HCT116 (cell line): ENCODE measurements around the gene SERPINB13. TPM values are rescaled to one million over a fixed set of nuclear protein-coding genes. Genes with fewer than 3 reads are reported as not detected.

ENCODE experiments used
- ATAC-seq: fragments of 200-7000 bp; cut with Tn5 transposase; 2 replicates; pipeline ENCODE4 v1.9.1; 2020; ENCODE audit warnings: mild to moderate bottlenecking, moderate library complexity
- BruUV-seq: library from RNA; stranded (reverse); fragments of 400-500 nt; replicated peaks from 2 replicates; lab custom pipeline; 2021; lab: Mats Ljungman, UMichigan
- CTCF ChIA-PET: fragments of 300-600 bp; sonication (Branson Sonifier 250); formaldehyde crosslinking; loops from one replicate; lab custom pipeline; 2021; ENCODE audit warnings: antibody characterized with exemption; lab: Charles Lee
- POLR2A ChIA-PET: fragments of 300-600, 350-600 bp; sonication (Branson Sonifier 250); formaldehyde crosslinking; loops from one replicate; lab custom pipeline; 2021; ENCODE audit warnings: antibody characterized with exemption; lab: Charles Lee
- RAD21 ChIA-PET, 2 experiments: fragments of 300-600 bp; sonication (Branson Sonifier 250); formaldehyde crosslinking; loops; one replicate each; lab custom pipeline; 2023; ENCODE audit warnings: low total read pairs in 2 of 2; ENCODE audit not compliant: uncharacterized antibody in 2 of 2, unreplicated experiment in 2 of 2, low non-redundant PET in 1 of 2; lab: Charles Lee
- DNase-seq: peaks from one replicate; pipeline ENCODE4 v3.0.0-alpha.2; 2010; ENCODE audit warnings: low read depth, low spot score
- H2AFZ ChIP-seq: fragments of 200-600 bp; shearing (Covaris generic), sonication (generic); 2 replicates; pipeline ENCODE4 v1.6.1; 2017; ENCODE audit warnings: low read depth, mixed run types, mixed read lengths, antibody characterized with exemption, low read length; ENCODE audit not compliant: poor library complexity, severe bottlenecking
- H3K27ac ChIP-seq: 2 replicates; pipeline ENCODE4 v1.5.1; 2012; ENCODE audit warnings: low read depth, low read length
- H3K27me3 ChIP-seq: fragments of 200-600 bp; sonication (generic); 2 replicates; pipeline ENCODE4 v1.6.1; 2016; ENCODE audit warnings: mixed run types, low read length, mixed read lengths; ENCODE audit not compliant: insufficient read depth
- H3K36me3 ChIP-seq, 2 experiments: fragments of 200-500 bp in 1 of 2; fragments of 200-600 bp in 1 of 2; sonication (Bioruptor generic) in 1 of 2; sonication (generic) in 1 of 2; 2 replicates each; pipeline versions ENCODE4 v1.5.1 to v1.6.1; 2014 to 2016; ENCODE audit warnings: low read length in 2 of 2, inconsistent platforms in 1 of 2, mixed read lengths in 1 of 2, mixed run types in 1 of 2; ENCODE audit not compliant: insufficient read depth in 2 of 2, control insufficient read depth in 1 of 2
- H3K4me1 ChIP-seq, 2 experiments: fragments of 200-600 bp in 1 of 2; sonication (generic) in 1 of 2; 2 replicates each; pipeline versions ENCODE4 v1.5.1 to v1.6.1; 2012 to 2017; ENCODE audit warnings: low read length in 2 of 2, inconsistent platforms in 1 of 2, mild to moderate bottlenecking in 1 of 2, mixed read lengths in 1 of 2, mixed run types in 1 of 2, moderate library complexity in 1 of 2; ENCODE audit not compliant: insufficient read depth in 2 of 2, control insufficient read depth in 1 of 2
- H3K4me2 ChIP-seq: fragments of 200-600 bp; sonication (generic); 2 replicates; pipeline ENCODE4 v1.6.1; 2017; ENCODE audit warnings: mixed run types, low read length, mixed read lengths
- H3K4me3 ChIP-seq, 2 experiments: fragments of 200-600 bp in 1 of 2; sonication (generic) in 1 of 2; replicated peaks in 1 of 2; 2 replicates each; pipeline ENCODE4 v1.5.1; 2011 to 2016; ENCODE audit warnings: low read length in 2 of 2, control low read depth in 1 of 2, low read depth in 1 of 2, mild to moderate bottlenecking in 1 of 2, mixed read lengths in 1 of 2, mixed run types in 1 of 2
- H3K79me2 ChIP-seq: fragments of 200-600 bp; sonication (generic); 2 replicates; pipeline ENCODE4 v1.6.1; 2017; ENCODE audit warnings: mild to moderate bottlenecking, mixed run types, low read length, moderate library complexity, mixed read lengths; ENCODE audit not compliant: insufficient read depth
- H3K9ac ChIP-seq: fragments of 200-600 bp; sonication (generic); 2 replicates; pipeline ENCODE4 v1.6.1; 2016; ENCODE audit warnings: low read length, mixed read lengths
- H3K9me2 ChIP-seq: fragments of 200-600 bp; sonication (generic), shearing (Covaris generic); 2 replicates; pipeline ENCODE4 v1.6.1; 2017; ENCODE audit warnings: mixed run types, mild to moderate bottlenecking, moderate library complexity; ENCODE audit not compliant: insufficient read depth
- H3K9me3 ChIP-seq, 2 experiments: fragments of 200-500 bp in 1 of 2; fragments of 200-600 bp in 1 of 2; sonication (Bioruptor generic) in 1 of 2; sonication (generic) in 1 of 2; 2 replicates each; pipeline ENCODE4 v1.6.1; 2014 to 2017; ENCODE audit warnings: low read length in 2 of 2, mixed read lengths in 2 of 2, inconsistent platforms in 1 of 2, low read depth in 1 of 2, mild to moderate bottlenecking in 1 of 2, mixed run types in 1 of 2, moderate library complexity in 1 of 2; ENCODE audit not compliant: control insufficient read depth in 1 of 2, insufficient read depth in 1 of 2
- H4K20me1 ChIP-seq: fragments of 200-600 bp; sonication (generic), shearing (Covaris generic); 2 replicates; pipeline ENCODE4 v1.6.1; 2017; ENCODE audit warnings: mixed run types, mild to moderate bottlenecking, moderate library complexity; ENCODE audit not compliant: insufficient read depth
- ATF3 ChIP-seq: IDR thresholded peaks from 2 replicates; pipeline ENCODE4 v1.6.1; 2012
- EGR1 ChIP-seq: IDR thresholded peaks from 2 replicates; pipeline ENCODE4 v1.6.1; 2012; ENCODE audit warnings: low read depth
- ELF1 ChIP-seq: IDR thresholded peaks from 2 replicates; pipeline ENCODE4 v1.6.1; 2012; ENCODE audit warnings: low read depth, borderline replicate concordance
- EZH2phosphoT487 ChIP-seq: fragments of 200-600 bp; IDR thresholded peaks from 2 replicates; pipeline ENCODE4 v1.6.1; 2018; ENCODE audit warnings: antibody characterized with exemption, borderline replicate concordance
- FOSL1 ChIP-seq: IDR thresholded peaks from 2 replicates; pipeline ENCODE4 v1.6.1; 2012; ENCODE audit warnings: low read depth
- JUND ChIP-seq: IDR thresholded peaks from 2 replicates; pipeline ENCODE4 v1.6.1; 2012
- RAD21 ChIP-seq: IDR thresholded peaks from 2 replicates; pipeline ENCODE4 v1.6.1; 2012; ENCODE audit warnings: low read depth, mild to moderate bottlenecking
- SRF ChIP-seq: IDR thresholded peaks from 2 replicates; pipeline ENCODE4 v1.6.1; 2012; ENCODE audit warnings: low read depth
- ZNF274 ChIP-seq: fragments of 200-500 bp; sonication (Bioruptor generic); IDR thresholded peaks from 2 replicates; pipeline ENCODE4 v1.6.1; 2014; ENCODE audit warnings: mild to moderate bottlenecking, low read depth, low read length, inconsistent platforms
- intact Hi-C: fragments of 100-400 bp; cut with micrococcal nuclease; formaldehyde crosslinking; loops from 2 replicates; pipeline ENCODE4 v1.10.0; 2022
- total RNA-seq: library from RNA; stranded (reverse); gene quantifications from one replicate; pipeline ENCODE4 v1.2.1, GENCODE V29; 2021; ENCODE audit not compliant: unreplicated experiment

The SERPINB13 gene
- total RNA-seq, 1 experiment from 2014 or later: 0.07 TPM

GRCh38 chr18:63613420-63613819 lies 26.3 kb downstream of the SERPINB13 start:
- Histone ChIP-seq H2AFZ (no peak overlapping the region), H3K9ac (no peak overlapping the region), H3K27ac (no peak overlapping the region), H3K4me2 (no peak overlapping the region), H3K4me1 (no peaks in the 10 kb centered on the region), H3K79me2 (no peaks in the 10 kb centered on the region), H3K27me3 (no peaks in the 10 kb centered on the region), H3K36me3 (no peaks in the 10 kb centered on the region), H3K9me3 (no peaks in the 10 kb centered on the region), H3K9me2 (no peaks in the 10 kb centered on the region), H4K20me1 (no peaks in the 10 kb centered on the region), H3K4me3 (no peak overlapping the region)
- ChIA-PET RAD21 (no interaction called here), POLR2A (no interaction called here), CTCF (no interaction called here)
- DNase-seq (no peak), ATAC-seq (0 out of 2 replicates have a peak, but pooled peaks have one; percentile 52)
- intact Hi-C loops: no loop called here
- TF ChIP-seq RAD21 (no peak), ZNF274 (no peak), EZH2phosphoT487 (no peak), EGR1 (no peak)
- no TSS peak for BruUV-seq

GRCh38 chr18:63617049-63617914 lies 30.1 kb downstream of the SERPINB13 start:
- no peak overlapping the region for H2AFZ ChIP-seq
- no peak overlapping the region for H3K9ac ChIP-seq
- no peaks in the 10 kb centered on the region for H4K20me1 ChIP-seq
- H3K9me2 ChIP-seq: no peaks in the 10 kb centered on the region
- intact Hi-C loops: no loop called here
- no peaks in the 10 kb centered on the region for H3K27me3 ChIP-seq
- RAD21 ChIA-PET: no interaction called here
- no peak for DNase-seq
- no TSS peak for BruUV-seq
- CTCF ChIA-PET: no interaction called here
- no peaks in the 10 kb centered on the region for H3K36me3 ChIP-seq
- no peak for ATAC-seq
- H3K4me3 ChIP-seq: no peak overlapping the region
- no peaks in the 10 kb centered on the region for H3K4me1 ChIP-seq
- H3K79me2 ChIP-seq: no peaks in the 10 kb centered on the region
- POLR2A ChIA-PET: no interaction called here
- no peaks in the 10 kb centered on the region for H3K9me3 ChIP-seq
- no peak overlapping the region for H3K4me2 ChIP-seq
- H3K27ac ChIP-seq: no peak overlapping the region
- TF ChIP-seq ELF1: no peak
- no peak for TF ChIP-seq JUND
- no peak for TF ChIP-seq ATF3
- no peak for TF ChIP-seq FOSL1
- no peak for TF ChIP-seq SRF
